Mesendoderm (in vitro differentiated cells): ENCODE results near the gene THBS4.

ENCODE experiments used
- DNase-seq: peaks from one replicate; pipeline ENCODE4 v3.0.0; 2013
- H2AK5ac ChIP-seq: 2 replicates; pipeline ENCODE4 v1.6.1; 2013; ENCODE audit warnings: low read length, inconsistent platforms
- H2BK120ac ChIP-seq: 2 replicates; pipeline ENCODE4 v1.6.1; 2013; ENCODE audit warnings: low read depth, mild to moderate bottlenecking, low read length, moderate library complexity, mixed read lengths
- H2BK15ac ChIP-seq: replicated peaks from 2 replicates; pipeline ENCODE4 v1.6.1; 2013; ENCODE audit warnings: low read depth, mild to moderate bottlenecking, moderate library complexity
- H2BK5ac ChIP-seq: 2 replicates; pipeline ENCODE4 v1.6.1; 2013; ENCODE audit warnings: low read length, inconsistent platforms
- H3K18ac ChIP-seq: 2 replicates; pipeline ENCODE4 v1.6.1; 2013; ENCODE audit warnings: mild to moderate bottlenecking, low read length, mixed read lengths
- H3K23ac ChIP-seq: one replicate; pipeline ENCODE4 v1.6.1; 2013; ENCODE audit warnings: low read length
- H3K27ac ChIP-seq: 2 replicates; pipeline ENCODE4 v1.5.1; 2013; ENCODE audit warnings: low read depth, mild to moderate bottlenecking, inconsistent platforms, low read length, moderate library complexity
- H3K27me3 ChIP-seq: 2 replicates; pipeline ENCODE4 v1.6.1; 2013; ENCODE audit warnings: low read length, control low read depth, mild to moderate bottlenecking, inconsistent platforms; ENCODE audit not compliant: insufficient read depth, poor library complexity
- H3K36me3 ChIP-seq: 2 replicates; pipeline ENCODE4 v1.6.1; 2013; ENCODE audit warnings: low read length, inconsistent platforms; ENCODE audit not compliant: control insufficient read depth, insufficient read depth
- H3K4ac ChIP-seq: one replicate; pipeline ENCODE4 v1.6.1; 2013; ENCODE audit warnings: low read depth, mild to moderate bottlenecking, low read length, moderate library complexity
- H3K4me1 ChIP-seq: 2 replicates; pipeline ENCODE4 v1.6.1; 2013; ENCODE audit warnings: low read depth, low read length, inconsistent platforms; ENCODE audit not compliant: control insufficient read depth
- H3K4me2 ChIP-seq: 2 replicates; pipeline ENCODE4 v1.6.1; 2013; ENCODE audit warnings: low read length
- H3K4me3 ChIP-seq: 2 replicates; pipeline ENCODE4 v1.5.1; 2013; ENCODE audit warnings: mild to moderate bottlenecking, low read length
- H3K56ac ChIP-seq: one replicate; pipeline ENCODE4 v1.6.1; 2013; ENCODE audit warnings: low read length
- H3K79me1 ChIP-seq: 2 replicates; pipeline ENCODE4 v1.6.1; 2013; ENCODE audit warnings: low read length, inconsistent platforms
- H3K79me2 ChIP-seq: 2 replicates; pipeline ENCODE4 v1.6.1; 2013; ENCODE audit warnings: mild to moderate bottlenecking, low read length; ENCODE audit not compliant: control insufficient read depth, insufficient read depth
- H3K9ac ChIP-seq: 2 replicates; pipeline ENCODE4 v1.6.1; 2013; ENCODE audit warnings: low read length, inconsistent platforms
- H4K5ac ChIP-seq: one replicate; pipeline ENCODE4 v1.6.1; 2013; ENCODE audit warnings: low read length
- H4K8ac ChIP-seq: one replicate; pipeline ENCODE4 v1.6.1; 2013; ENCODE audit warnings: low read depth, mild to moderate bottlenecking, control low read depth, low read length, moderate library complexity
- WGBS: extraction: QIAGEN DNeasy Blood & Tissue Kit; methylation state at CpG from one replicate; pipeline ENCODE4 v1.1.7; 2013; ENCODE audit warnings: low lambda C conversion rate, missing lambda C conversion rate; ENCODE audit not compliant: insufficient coverage; ENCODE audit errors: extremely low coverage; 5-methylcytosine and 5-hydroxymethylcytosine counted together

THBS4 gene

GRCh38 chr5:80061547-80061946 is 26.4 kb downstream of the THBS4 start:
- no peak overlapping the region for H4K5ac ChIP-seq
- H3K36me3 ChIP-seq: no peaks in the 10 kb centered on the region
- H3K56ac ChIP-seq: no peak overlapping the region
- no peak overlapping the region for H3K4me2 ChIP-seq
- H3K4ac ChIP-seq: no peak overlapping the region
- no peaks in the 10 kb centered on the region for H3K79me1 ChIP-seq
- H3K27me3 ChIP-seq: no peaks in the 10 kb centered on the region
- no peak overlapping the region for H3K18ac ChIP-seq
- no peaks in the 10 kb centered on the region for H3K4me1 ChIP-seq
- H2BK15ac ChIP-seq: no peak overlapping the region
- no CpG with 5 or more reads among the region's 4 CpGs for WGBS
- no peak overlapping the region for H3K9ac ChIP-seq
- H4K8ac ChIP-seq: no peak overlapping the region
- H3K23ac ChIP-seq: no peak overlapping the region
- H2BK5ac ChIP-seq: no peak overlapping the region
- DNase-seq: no peak
- H3K79me2 ChIP-seq: no peaks in the 10 kb centered on the region
- H3K4me3 ChIP-seq: no peak overlapping the region
- H3K27ac ChIP-seq: no peak overlapping the region
- no peak overlapping the region for H2AK5ac ChIP-seq
- H2BK120ac ChIP-seq: no peak overlapping the region

DNA sequence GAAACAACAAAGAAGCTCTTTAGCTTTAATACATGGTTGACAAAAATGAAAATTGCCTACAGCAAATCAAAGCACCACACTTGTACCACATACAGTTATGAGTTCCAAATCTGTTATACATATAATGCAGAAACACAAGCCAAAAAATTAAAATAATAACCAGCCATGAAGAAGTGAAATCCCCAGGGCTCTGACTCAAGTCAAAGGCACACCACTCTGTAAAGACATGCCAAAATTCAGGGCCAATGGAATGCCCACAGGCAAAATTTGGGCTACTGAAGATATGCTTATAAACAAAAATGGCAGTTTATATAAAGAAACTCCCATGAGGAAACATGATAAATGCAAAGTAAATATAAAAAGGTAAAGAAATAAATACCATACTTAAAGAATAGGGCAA is 29.0 kb downstream of the THBS4 start:
- H3K79me1 ChIP-seq: no peaks in the 10 kb centered on the region
- no peaks in the 10 kb centered on the region for H3K36me3 ChIP-seq
- H4K5ac ChIP-seq: no peak overlapping the region
- no peaks in the 10 kb centered on the region for H3K27me3 ChIP-seq
- H3K4me3 ChIP-seq: no peak overlapping the region
- H4K8ac ChIP-seq: no peak overlapping the region
- no peak overlapping the region for H3K18ac ChIP-seq
- H3K27ac ChIP-seq: no peak overlapping the region
- H3K56ac ChIP-seq: no peak overlapping the region
- no peak overlapping the region for H3K23ac ChIP-seq
- no peaks in the 10 kb centered on the region for H3K4me1 ChIP-seq
- no peak overlapping the region for H2BK120ac ChIP-seq
- H3K79me2 ChIP-seq: no peaks in the 10 kb centered on the region
- no peak overlapping the region for H3K4me2 ChIP-seq
- no peak overlapping the region for H3K4ac ChIP-seq
- no peak overlapping the region for H3K9ac ChIP-seq
- no peak overlapping the region for H2AK5ac ChIP-seq
- no peak overlapping the region for H2BK5ac ChIP-seq
- no peak for DNase-seq
- H2BK15ac ChIP-seq: no peak overlapping the region

GRCh38 chr5:80067016-80067415 is 31.9 kb downstream of the THBS4 start:
- H3K27me3 ChIP-seq: no peaks in the 10 kb centered on the region
- no peak overlapping the region for H3K18ac ChIP-seq
- H3K79me1 ChIP-seq: no peaks in the 10 kb centered on the region
- no peak overlapping the region for H2AK5ac ChIP-seq
- no peak overlapping the region for H3K4ac ChIP-seq
- H3K4me3 ChIP-seq: no peak overlapping the region
- no peak overlapping the region for H3K4me2 ChIP-seq
- no peak overlapping the region for H4K8ac ChIP-seq
- H2BK15ac ChIP-seq: no peak overlapping the region
- no peak overlapping the region for H3K27ac ChIP-seq
- no peak overlapping the region for H3K9ac ChIP-seq
- H3K4me1 ChIP-seq: no peaks in the 10 kb centered on the region
- no peak overlapping the region for H4K5ac ChIP-seq
- H3K36me3 ChIP-seq: no peaks in the 10 kb centered on the region
- WGBS: no CpG with 5 or more reads among the region's 2 CpGs
- DNase-seq: no peak
- H3K79me2 ChIP-seq: no peaks in the 10 kb centered on the region
- H3K56ac ChIP-seq: no peak overlapping the region
- H2BK120ac ChIP-seq: no peak overlapping the region
- no peak overlapping the region for H3K23ac ChIP-seq
- H2BK5ac ChIP-seq: no peak overlapping the region

GRCh38 chr5:80067531-80068245 is 32.5 kb downstream of the THBS4 start:
- H3K18ac ChIP-seq: no peak overlapping the region
- H2BK15ac ChIP-seq: no peak overlapping the region
- no peak overlapping the region for H3K4me2 ChIP-seq
- no peak overlapping the region for H3K27ac ChIP-seq
- no peak overlapping the region for H3K4ac ChIP-seq
- H3K27me3 ChIP-seq: no peaks in the 10 kb centered on the region
- no peak overlapping the region for H3K56ac ChIP-seq
- H3K23ac ChIP-seq: no peak overlapping the region
- WGBS: no CpG with 5 or more reads among the region's 8 CpGs
- no peak overlapping the region for H2AK5ac ChIP-seq
- no peak for DNase-seq
- H3K79me1 ChIP-seq: no peaks in the 10 kb centered on the region
- no peaks in the 10 kb centered on the region for H3K4me1 ChIP-seq
- H2BK5ac ChIP-seq: no peak overlapping the region
- H3K79me2 ChIP-seq: no peaks in the 10 kb centered on the region
- no peak overlapping the region for H3K9ac ChIP-seq
- no peaks in the 10 kb centered on the region for H3K36me3 ChIP-seq
- no peak overlapping the region for H4K5ac ChIP-seq
- H3K4me3 ChIP-seq: no peak overlapping the region
- no peak overlapping the region for H4K8ac ChIP-seq
- no peak overlapping the region for H2BK120ac ChIP-seq

DNA sequence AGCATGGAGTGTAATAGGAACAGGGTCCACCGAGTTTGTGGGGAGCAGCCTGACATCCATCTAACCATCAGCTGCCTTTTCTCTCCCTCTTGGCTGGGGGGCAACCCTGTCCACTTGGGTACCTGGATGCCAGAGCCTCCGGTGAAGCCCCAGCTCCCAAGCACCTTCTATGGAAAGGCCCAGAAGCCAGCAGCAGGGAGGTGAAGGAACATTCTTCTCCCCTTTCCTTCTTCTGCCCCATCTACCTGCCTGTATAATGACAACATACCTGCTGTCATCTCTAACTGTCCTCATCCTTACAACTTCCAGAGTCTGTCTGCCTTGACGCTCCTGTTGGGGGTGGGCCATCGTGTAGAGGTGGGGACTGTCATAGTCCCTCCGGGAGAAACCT is 33.1 kb downstream of the THBS4 start:
- Histone ChIP-seq H3K18ac (no peak overlapping the region), H3K79me1 (no peaks in the 10 kb centered on the region), H2BK120ac (no peak overlapping the region), H3K27me3 (no peaks in the 10 kb centered on the region), H3K4ac (no peak overlapping the region), H3K4me1 (no peaks in the 10 kb centered on the region), H4K5ac (no peak overlapping the region), H3K79me2 (no peaks in the 10 kb centered on the region), H3K23ac (no peak overlapping the region), H3K9ac (no peak overlapping the region), H2AK5ac (no peak overlapping the region), H3K27ac (no peak overlapping the region), H3K56ac (no peak overlapping the region), H2BK15ac (no peak overlapping the region), H3K4me3 (no peak overlapping the region), H3K36me3 (no peaks in the 10 kb centered on the region), H2BK5ac (no peak overlapping the region), H4K8ac (no peak overlapping the region), H3K4me2 (no peak overlapping the region)
- DNase-seq: no peak
- no CpG with 5 or more reads among the region's 5 CpGs for WGBS

DNA sequence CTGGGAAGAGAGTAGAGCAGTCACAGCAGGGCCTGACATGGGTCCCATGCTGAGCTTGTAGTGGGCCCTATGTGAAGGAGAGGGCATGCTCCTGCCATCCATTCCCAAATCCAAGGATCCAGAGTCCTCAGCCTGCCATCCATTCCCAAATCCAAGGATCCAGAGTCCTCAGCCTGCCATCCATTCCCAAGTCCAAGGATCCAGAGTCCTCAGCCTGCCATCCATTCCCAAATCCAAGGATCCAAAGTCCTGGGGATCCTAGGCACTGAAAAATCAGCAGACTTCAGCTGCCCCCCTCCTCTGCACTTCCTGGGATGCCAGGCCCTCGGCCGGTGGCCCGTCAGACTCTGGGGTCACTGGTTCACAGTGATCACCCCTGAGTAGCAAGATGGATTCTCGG is 33.6 kb downstream of the THBS4 start:
- H4K8ac ChIP-seq: no peak overlapping the region
- H3K4me2 ChIP-seq: no peak overlapping the region
- no peak overlapping the region for H4K5ac ChIP-seq
- no peaks in the 10 kb centered on the region for H3K36me3 ChIP-seq
- H3K27ac ChIP-seq: no peak overlapping the region
- H2BK5ac ChIP-seq: no peak overlapping the region
- H3K79me2 ChIP-seq: no peaks in the 10 kb centered on the region
- DNase-seq: no peak
- no peak overlapping the region for H3K18ac ChIP-seq
- no peak overlapping the region for H3K4ac ChIP-seq
- H2BK15ac ChIP-seq: no peak overlapping the region
- no CpG with 5 or more reads among the region's 4 CpGs for WGBS
- no peak overlapping the region for H2BK120ac ChIP-seq
- H3K79me1 ChIP-seq: no peaks in the 10 kb centered on the region
- H3K9ac ChIP-seq: no peak overlapping the region
- no peak overlapping the region for H3K23ac ChIP-seq
- H2AK5ac ChIP-seq: no peak overlapping the region
- no peaks in the 10 kb centered on the region for H3K27me3 ChIP-seq
- H3K56ac ChIP-seq: no peak overlapping the region
- H3K4me1 ChIP-seq: no peaks in the 10 kb centered on the region
- no peak overlapping the region for H3K4me3 ChIP-seq
